ENCODE results near the gene RAB18.

The RAB18 gene

DNA sequence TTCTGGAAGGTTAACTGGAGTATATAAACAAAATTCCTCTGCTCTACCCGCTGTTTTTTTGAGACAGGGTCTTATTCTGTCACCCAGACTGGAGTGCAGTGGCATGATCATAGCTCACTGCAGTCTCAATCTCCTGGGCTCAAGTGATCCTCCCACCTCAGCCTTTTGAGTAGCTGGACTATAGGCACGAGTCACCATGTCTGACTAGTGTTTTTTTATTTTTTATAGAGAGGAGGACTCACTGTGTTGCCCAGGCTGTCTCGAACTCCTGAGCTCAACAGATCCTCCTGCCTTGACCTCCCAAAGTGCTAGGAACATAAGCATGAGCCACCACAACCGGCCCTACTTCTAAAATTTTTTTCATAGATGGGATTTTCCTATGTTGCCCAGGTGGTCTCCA, 2.2 kb downstream of the RAB18 start:
- Histone ChIP-seq H3K27me3 (ENCODE audit: control insufficient read depth, insufficient read depth, low read length) (no peaks in the 10 kb centered on the region), H3K9me3 (ENCODE audit: control insufficient read depth, insufficient read depth, low read length) (no peaks in the 10 kb centered on the region), H3K9ac (ENCODE audit: low read depth, low read length) (no peak overlapping the region), H3K4me3 (ENCODE audit: low read depth, low read length) (no peak overlapping the region), H3K4me1 (ENCODE audit: control insufficient read depth, insufficient read depth, low read length) (no peaks in the 10 kb centered on the region), H3K36me3 (ENCODE audit: control insufficient read depth, insufficient read depth, low read length) (no peaks in the 10 kb centered on the region)

DNA sequence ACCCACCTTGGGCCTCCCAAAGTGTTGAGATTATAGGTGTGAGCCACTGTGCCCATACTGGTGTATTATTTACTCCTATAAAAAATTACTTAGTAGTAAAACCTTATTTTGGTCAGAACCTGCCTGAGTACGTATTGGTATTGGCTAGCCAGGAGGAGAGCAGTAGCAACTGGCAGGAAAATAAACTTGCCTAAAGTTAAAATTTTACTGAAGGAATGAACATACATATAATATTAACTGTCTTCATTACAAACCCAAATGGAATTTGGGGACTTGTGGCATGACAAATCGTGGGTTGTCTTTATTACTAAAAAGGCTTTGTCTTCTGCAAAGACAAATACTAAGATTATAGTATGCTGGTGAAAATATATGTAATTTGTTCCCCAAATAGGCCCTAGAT, 8.4 kb downstream of the RAB18 start:
- no peaks in the 10 kb centered on the region for H3K4me1 ChIP-seq (ENCODE audit: control insufficient read depth, insufficient read depth, low read length)
- no peaks in the 10 kb centered on the region for H3K9me3 ChIP-seq (ENCODE audit: control insufficient read depth, insufficient read depth, low read length)
- no peaks in the 10 kb centered on the region for H3K27me3 ChIP-seq (ENCODE audit: control insufficient read depth, insufficient read depth, low read length)
- no peak overlapping the region for H3K9ac ChIP-seq (ENCODE audit: low read depth, low read length)
- H3K4me3 ChIP-seq (ENCODE audit: low read depth, low read length): no peak overlapping the region
- no peaks in the 10 kb centered on the region for H3K36me3 ChIP-seq (ENCODE audit: control insufficient read depth, insufficient read depth, low read length)

DNA sequence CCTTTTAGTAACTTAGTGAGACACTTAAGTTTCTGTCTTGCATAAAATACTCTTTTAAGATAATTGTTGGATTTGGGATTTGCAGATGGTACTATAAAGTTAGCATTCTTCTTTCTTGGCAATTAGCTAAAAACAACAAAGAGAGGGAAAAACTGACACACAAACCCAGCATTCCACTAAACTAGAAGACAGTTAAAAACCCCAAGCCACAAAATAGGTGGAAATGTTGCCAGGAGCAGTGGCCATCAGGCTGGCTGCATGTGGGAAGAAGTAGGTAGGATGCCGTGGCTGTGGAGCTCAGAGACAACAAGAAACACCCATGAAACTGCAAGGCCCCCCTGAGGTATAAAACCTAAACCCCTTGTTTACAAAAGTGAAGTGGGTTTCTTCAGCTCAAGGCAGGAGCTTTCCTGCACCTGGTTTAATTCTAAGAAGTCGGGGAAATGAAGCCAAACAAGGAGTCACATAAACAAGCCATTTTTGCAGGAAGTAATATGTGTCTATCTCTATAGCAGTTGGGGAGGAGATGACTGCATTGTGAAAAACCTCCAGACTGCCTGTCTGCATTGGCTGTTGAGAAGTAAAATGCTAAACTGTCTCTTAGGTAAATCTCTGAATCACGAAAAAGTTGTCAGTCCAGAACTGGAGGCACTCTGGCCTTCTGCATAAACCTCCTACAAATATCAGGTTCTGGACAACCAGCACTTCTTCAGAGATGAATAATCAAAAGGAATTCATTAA, 9.5 kb downstream of the RAB18 start:
- H3K4me1 ChIP-seq (ENCODE audit: control insufficient read depth, insufficient read depth, low read length): no peaks in the 10 kb centered on the region
- no peak overlapping the region for H3K9ac ChIP-seq (ENCODE audit: low read depth, low read length)
- H3K9me3 ChIP-seq (ENCODE audit: control insufficient read depth, insufficient read depth, low read length): no peaks in the 10 kb centered on the region
- H3K36me3 ChIP-seq (ENCODE audit: control insufficient read depth, insufficient read depth, low read length): no peaks in the 10 kb centered on the region
- H3K4me3 ChIP-seq (ENCODE audit: low read depth, low read length): no peak overlapping the region
- no peaks in the 10 kb centered on the region for H3K27me3 ChIP-seq (ENCODE audit: control insufficient read depth, insufficient read depth, low read length)

DNA sequence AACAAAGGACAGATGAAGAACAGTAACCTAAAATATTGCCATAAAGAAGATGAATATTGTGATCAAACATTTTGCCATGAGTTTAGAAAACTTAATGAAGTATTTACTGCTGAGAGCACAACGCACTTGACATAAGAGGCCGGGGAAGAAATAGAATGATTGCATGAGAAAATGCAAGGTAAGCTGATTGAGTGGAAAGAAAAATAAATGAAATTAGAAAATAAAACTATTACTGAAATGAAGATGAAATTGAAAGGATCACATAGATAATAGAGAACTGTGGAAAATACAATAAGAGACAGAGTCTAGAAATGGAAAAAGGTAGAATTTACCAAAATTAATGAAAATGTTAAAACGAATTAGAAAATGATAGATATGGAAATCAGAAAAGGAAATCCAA, 10.1 kb downstream of the RAB18 start:
- no peaks in the 10 kb centered on the region for H3K4me1 ChIP-seq (ENCODE audit: control insufficient read depth, insufficient read depth, low read length)
- H3K27me3 ChIP-seq (ENCODE audit: control insufficient read depth, insufficient read depth, low read length): no peaks in the 10 kb centered on the region
- no peak overlapping the region for H3K9ac ChIP-seq (ENCODE audit: low read depth, low read length)
- H3K36me3 ChIP-seq (ENCODE audit: control insufficient read depth, insufficient read depth, low read length): no peaks in the 10 kb centered on the region
- no peak overlapping the region for H3K4me3 ChIP-seq (ENCODE audit: low read depth, low read length)
- H3K9me3 ChIP-seq (ENCODE audit: control insufficient read depth, insufficient read depth, low read length): no peaks in the 10 kb centered on the region

DNA sequence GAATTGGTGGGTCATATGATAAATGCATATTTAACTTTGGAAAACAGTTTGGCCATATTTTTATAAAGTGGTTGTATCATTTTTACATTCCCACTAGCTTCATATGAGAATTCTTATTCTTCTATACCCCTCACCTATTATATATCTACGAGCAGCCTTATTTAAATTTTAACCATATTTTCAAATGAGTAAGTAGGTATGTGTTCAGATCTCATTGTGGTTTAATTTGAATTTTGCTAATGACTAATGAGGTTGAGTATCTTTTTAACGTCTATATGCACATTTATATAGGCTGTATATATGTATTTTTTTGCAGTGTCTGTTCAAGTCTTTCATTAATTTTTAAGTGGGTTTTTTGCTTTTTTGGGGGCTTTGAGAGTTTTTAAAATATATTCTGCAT, 14.2 kb downstream of the RAB18 start:
- Histone ChIP-seq H3K9me3 (ENCODE audit: control insufficient read depth, insufficient read depth, low read length) (no peaks in the 10 kb centered on the region), H3K4me1 (ENCODE audit: control insufficient read depth, insufficient read depth, low read length) (no peaks in the 10 kb centered on the region), H3K36me3 (ENCODE audit: control insufficient read depth, insufficient read depth, low read length) (no peaks in the 10 kb centered on the region), H3K27me3 (ENCODE audit: control insufficient read depth, insufficient read depth, low read length) (no peaks in the 10 kb centered on the region), H3K9ac (ENCODE audit: low read depth, low read length) (no peak overlapping the region), H3K4me3 (ENCODE audit: low read depth, low read length) (no peak overlapping the region)

DNA sequence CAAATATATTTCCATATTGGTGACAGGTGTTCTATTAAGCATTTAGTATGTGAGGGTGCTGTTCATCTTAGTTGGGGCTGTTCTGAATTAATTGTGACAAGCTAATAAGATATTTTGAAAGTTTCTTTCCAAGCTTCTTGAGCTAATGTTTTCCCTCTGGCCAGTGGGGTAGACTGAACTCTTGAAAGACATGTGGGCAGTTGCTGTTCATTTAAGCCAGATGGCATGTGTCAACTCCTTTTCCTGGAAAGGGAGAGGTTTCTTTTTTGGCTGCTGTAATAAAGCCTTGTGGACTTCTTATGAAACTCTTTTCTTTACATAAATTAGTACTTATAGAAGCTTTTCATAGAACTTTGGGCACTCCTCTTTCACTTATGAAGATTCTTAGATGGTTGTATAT, 21.7 kb downstream of the RAB18 start:
- Histone ChIP-seq H3K9me3 (ENCODE audit: control insufficient read depth, insufficient read depth, low read length) (no peaks in the 10 kb centered on the region), H3K36me3 (ENCODE audit: control insufficient read depth, insufficient read depth, low read length) (no peaks in the 10 kb centered on the region), H3K27me3 (ENCODE audit: control insufficient read depth, insufficient read depth, low read length) (no peaks in the 10 kb centered on the region), H3K4me1 (ENCODE audit: control insufficient read depth, insufficient read depth, low read length) (no peaks in the 10 kb centered on the region), H3K4me3 (ENCODE audit: low read depth, low read length) (no peak overlapping the region), H3K9ac (ENCODE audit: low read depth, low read length) (no peak overlapping the region)

DNA sequence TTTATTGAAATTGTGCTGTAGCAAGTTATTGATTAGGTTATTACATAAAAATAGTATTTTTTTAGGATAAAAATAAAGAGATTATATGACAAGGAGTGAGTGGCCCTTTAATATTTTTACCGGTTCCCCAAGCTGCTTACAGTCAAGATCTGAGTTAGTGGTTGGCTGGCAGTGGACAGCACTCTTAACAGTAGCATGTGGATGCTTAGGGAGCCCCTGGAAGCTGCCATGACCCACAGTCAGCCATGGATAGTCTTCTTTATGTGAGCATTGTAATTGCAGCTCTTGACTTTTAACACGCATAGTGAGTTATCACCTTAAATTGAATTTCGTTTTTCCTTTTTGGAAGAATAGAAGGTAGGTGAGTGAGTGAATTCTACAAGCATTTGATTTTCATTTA, 22.1 kb downstream of the RAB18 start:
- no peaks in the 10 kb centered on the region for H3K9me3 ChIP-seq (ENCODE audit: control insufficient read depth, insufficient read depth, low read length)
- no peak overlapping the region for H3K9ac ChIP-seq (ENCODE audit: low read depth, low read length)
- H3K4me1 ChIP-seq (ENCODE audit: control insufficient read depth, insufficient read depth, low read length): no peaks in the 10 kb centered on the region
- H3K36me3 ChIP-seq (ENCODE audit: control insufficient read depth, insufficient read depth, low read length): no peaks in the 10 kb centered on the region
- H3K4me3 ChIP-seq (ENCODE audit: low read depth, low read length): no peak overlapping the region
- no peaks in the 10 kb centered on the region for H3K27me3 ChIP-seq (ENCODE audit: control insufficient read depth, insufficient read depth, low read length)

DNA sequence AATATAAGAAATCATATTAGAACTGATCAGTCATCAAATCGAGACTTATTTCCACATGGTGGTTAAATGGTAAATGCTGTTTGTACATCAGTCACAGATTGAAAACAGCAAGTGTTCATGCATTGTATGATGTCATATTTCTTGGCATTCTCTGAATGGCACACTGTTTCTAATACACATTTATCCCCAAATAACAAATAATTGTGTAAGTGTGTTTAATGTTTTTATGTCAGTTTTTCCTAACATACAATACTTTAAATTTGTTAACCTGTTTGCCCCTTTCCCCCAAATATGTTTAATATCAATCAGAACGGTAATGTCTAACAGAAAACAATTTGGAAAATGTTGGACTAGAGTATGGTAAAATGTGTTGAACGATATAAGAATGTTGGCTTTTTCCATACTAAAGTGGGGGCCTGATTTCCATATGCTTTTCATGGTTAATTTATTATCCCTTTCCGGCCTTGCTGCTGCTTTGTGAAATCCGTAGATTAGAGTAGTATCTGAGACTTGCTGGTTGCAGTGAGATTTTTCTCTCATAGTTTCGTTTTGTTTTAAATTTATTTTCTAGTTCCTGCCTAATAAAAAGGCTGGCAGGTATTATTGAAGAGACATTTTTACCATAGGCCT, 23.7 kb downstream of the RAB18 start:
- Histone ChIP-seq H3K36me3 (ENCODE audit: control insufficient read depth, insufficient read depth, low read length) (no peaks in the 10 kb centered on the region), H3K4me3 (ENCODE audit: low read depth, low read length) (no peak overlapping the region), H3K9ac (ENCODE audit: low read depth, low read length) (no peak overlapping the region), H3K9me3 (ENCODE audit: control insufficient read depth, insufficient read depth, low read length) (no peaks in the 10 kb centered on the region), H3K27me3 (ENCODE audit: control insufficient read depth, insufficient read depth, low read length) (no peaks in the 10 kb centered on the region), H3K4me1 (ENCODE audit: control insufficient read depth, insufficient read depth, low read length) (no peaks in the 10 kb centered on the region)

DNA sequence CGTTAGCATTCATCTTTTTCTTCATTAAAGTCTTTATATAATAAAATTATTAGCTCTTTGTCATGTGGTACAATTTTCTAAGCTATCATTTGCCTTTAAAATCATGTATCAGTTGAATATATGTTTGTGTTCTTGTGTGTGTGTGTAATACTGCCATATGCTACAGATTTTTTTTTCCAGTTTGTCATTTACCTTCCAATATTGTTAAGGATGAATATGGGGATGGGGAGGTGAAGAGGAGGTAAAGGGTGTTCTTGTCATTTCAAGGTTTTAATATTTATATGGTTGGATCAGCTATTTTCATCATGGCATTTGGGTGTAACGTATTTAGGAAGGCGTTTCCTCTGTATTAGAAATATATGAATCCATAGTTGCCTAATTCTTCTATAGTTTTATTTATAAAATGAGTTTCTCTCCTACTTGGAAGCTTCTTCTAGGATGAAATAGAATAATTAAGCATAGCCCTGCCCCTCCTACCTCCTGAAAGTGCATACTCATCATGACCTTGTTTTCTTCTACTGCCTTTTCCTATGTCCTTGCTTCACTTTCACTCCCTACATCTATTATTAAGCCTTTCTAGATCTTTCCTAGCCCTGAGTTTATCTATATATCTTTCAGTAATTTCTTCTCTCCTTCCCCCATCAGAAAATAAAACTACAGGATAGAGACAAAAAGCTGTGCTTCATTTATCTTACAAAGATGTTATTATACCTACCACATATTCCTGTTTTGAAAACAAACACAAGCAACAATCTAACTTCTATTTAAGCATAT, 25.1 kb downstream of the RAB18 start:
- H3K27me3 ChIP-seq (ENCODE audit: control insufficient read depth, insufficient read depth, low read length): no peaks in the 10 kb centered on the region
- H3K4me3 ChIP-seq (ENCODE audit: low read depth, low read length): no peak overlapping the region
- no peak overlapping the region for H3K9ac ChIP-seq (ENCODE audit: low read depth, low read length)
- H3K4me1 ChIP-seq (ENCODE audit: control insufficient read depth, insufficient read depth, low read length): no peaks in the 10 kb centered on the region
- no peaks in the 10 kb centered on the region for H3K9me3 ChIP-seq (ENCODE audit: control insufficient read depth, insufficient read depth, low read length)
- no peaks in the 10 kb centered on the region for H3K36me3 ChIP-seq (ENCODE audit: control insufficient read depth, insufficient read depth, low read length)

DNA sequence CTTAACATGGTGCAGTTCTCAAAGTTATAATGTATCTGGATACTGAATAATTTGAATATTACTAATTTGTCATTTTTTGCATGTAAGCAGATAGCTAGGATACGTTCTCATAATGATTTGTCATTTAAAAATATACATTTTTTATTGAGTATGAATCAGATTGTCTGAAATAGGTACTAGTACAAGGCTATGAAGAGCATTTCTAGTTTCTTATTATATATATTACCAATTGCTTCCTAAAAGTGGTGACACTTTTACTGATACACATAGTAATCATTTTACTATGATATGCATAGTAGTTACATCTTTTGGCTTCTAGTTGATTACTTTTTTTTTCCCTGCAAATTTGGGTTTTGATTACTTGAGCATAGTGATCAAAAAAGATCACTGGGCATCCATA, 26.4 kb downstream of the RAB18 start:
- H3K4me1 ChIP-seq (ENCODE audit: control insufficient read depth, insufficient read depth, low read length): no peaks in the 10 kb centered on the region
- H3K9ac ChIP-seq (ENCODE audit: low read depth, low read length): no peak overlapping the region
- H3K27me3 ChIP-seq (ENCODE audit: control insufficient read depth, insufficient read depth, low read length): no peaks in the 10 kb centered on the region
- no peaks in the 10 kb centered on the region for H3K9me3 ChIP-seq (ENCODE audit: control insufficient read depth, insufficient read depth, low read length)
- H3K36me3 ChIP-seq (ENCODE audit: control insufficient read depth, insufficient read depth, low read length): no peaks in the 10 kb centered on the region
- H3K4me3 ChIP-seq (ENCODE audit: low read depth, low read length): no peak overlapping the region

DNA sequence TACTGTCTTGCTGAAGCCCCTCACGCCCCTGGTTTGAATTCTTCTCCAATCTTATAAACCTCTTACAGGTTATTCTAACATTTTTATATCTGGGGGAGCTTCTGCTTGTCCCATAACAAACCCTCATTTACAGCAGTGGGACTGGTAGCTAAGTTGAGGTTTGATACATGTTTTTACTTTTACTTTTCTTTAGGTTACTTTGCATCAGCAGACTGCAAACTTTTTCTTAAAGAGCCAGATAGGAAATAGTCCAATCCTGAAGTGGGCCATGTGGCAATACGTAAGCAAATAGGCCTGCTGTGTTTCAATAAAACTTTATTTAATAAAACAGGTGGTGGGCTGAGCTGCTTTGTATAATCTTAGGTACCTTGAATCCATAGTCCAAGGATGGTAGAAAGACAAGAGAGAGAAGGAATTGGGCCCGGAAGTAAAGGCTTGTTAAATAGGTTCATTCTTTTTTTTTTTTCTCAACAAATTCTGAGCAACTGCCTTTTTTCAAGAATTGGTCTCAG, 27.3 kb downstream of the RAB18 start:
- Histone ChIP-seq H3K9me3 (ENCODE audit: control insufficient read depth, insufficient read depth, low read length) (no peaks in the 10 kb centered on the region), H3K36me3 (ENCODE audit: control insufficient read depth, insufficient read depth, low read length) (no peaks in the 10 kb centered on the region), H3K4me3 (ENCODE audit: low read depth, low read length) (no peak overlapping the region), H3K27me3 (ENCODE audit: control insufficient read depth, insufficient read depth, low read length) (no peaks in the 10 kb centered on the region), H3K9ac (ENCODE audit: low read depth, low read length) (no peak overlapping the region), H3K4me1 (ENCODE audit: control insufficient read depth, insufficient read depth, low read length) (no peaks in the 10 kb centered on the region)
